HPDE6-E6E7 (cell line): ENCODE data around the gene RTKN.
"Not testable (repeated sequence)": the region's sequence is repeated elsewhere in the genome, so short reads cannot be mapped to it uniquely, and the experiment has no call there.

Experiments used
- DNase-seq: peaks from one replicate; pipeline ENCODE4 v3.0.0; 2011; ENCODE audit warnings: missing footprints; ENCODE audit errors: extremely low spot score

RTKN gene, protein sequence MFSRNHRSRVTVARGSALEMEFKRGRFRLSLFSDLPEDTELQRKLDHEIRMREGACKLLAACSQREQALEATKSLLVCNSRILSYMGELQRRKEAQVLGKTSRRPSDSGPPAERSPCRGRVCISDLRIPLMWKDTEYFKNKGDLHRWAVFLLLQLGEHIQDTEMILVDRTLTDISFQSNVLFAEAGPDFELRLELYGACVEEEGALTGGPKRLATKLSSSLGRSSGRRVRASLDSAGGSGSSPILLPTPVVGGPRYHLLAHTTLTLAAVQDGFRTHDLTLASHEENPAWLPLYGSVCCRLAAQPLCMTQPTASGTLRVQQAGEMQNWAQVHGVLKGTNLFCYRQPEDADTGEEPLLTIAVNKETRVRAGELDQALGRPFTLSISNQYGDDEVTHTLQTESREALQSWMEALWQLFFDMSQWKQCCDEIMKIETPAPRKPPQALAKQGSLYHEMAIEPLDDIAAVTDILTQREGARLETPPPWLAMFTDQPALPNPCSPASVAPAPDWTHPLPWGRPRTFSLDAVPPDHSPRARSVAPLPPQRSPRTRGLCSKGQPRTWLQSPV

DNA sequence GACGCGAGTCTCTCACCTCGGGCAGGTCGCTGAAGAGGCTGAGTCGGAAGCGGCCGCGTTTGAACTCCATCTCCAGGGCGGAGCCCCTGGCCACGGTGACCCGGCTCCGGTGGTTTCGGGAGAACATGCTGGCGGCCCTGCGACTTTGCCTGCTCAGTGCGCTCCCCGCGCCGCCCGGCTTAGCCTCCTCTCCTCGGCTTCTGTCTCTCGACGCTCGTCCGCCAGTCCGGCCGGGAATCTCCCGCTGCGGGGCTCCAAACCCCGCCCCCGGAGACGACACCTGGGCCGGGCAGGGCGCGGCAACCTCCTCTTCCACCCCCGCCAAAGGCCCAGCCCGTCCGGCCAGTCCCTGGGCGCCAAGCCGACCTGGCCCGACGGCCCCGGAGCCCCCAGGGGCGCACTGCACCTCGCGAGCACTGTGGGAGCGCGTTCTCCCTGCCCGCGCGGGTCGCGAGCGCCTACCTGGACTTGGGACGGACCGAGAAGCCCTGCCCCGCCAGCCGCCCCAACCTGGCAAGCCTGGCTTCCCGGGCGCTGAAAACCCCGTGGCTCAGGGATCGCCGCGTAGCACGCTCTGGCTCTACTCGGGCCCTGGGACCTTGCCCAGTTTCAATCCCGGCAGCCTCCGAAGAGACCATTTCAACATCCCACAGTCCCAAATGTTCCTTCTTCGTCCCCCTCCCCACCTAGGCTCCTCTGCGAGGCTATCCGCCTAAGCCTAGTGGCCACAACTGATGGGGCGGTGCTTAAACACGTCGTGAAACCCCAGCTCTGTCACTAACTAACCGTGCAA is at the start of gene RTKN:
TSS of gene RTKN (minus strand) at position 248 of the 793 bp plus-strand sequence. CDS start at position 127, 121 bp downstream.
- peak; percentile 91 for DNase-seq

GRCh38 chr2:74489906-74490305 is 48.2 kb upstream of the RTKN start:
- DNase-seq: no peak

DNA sequence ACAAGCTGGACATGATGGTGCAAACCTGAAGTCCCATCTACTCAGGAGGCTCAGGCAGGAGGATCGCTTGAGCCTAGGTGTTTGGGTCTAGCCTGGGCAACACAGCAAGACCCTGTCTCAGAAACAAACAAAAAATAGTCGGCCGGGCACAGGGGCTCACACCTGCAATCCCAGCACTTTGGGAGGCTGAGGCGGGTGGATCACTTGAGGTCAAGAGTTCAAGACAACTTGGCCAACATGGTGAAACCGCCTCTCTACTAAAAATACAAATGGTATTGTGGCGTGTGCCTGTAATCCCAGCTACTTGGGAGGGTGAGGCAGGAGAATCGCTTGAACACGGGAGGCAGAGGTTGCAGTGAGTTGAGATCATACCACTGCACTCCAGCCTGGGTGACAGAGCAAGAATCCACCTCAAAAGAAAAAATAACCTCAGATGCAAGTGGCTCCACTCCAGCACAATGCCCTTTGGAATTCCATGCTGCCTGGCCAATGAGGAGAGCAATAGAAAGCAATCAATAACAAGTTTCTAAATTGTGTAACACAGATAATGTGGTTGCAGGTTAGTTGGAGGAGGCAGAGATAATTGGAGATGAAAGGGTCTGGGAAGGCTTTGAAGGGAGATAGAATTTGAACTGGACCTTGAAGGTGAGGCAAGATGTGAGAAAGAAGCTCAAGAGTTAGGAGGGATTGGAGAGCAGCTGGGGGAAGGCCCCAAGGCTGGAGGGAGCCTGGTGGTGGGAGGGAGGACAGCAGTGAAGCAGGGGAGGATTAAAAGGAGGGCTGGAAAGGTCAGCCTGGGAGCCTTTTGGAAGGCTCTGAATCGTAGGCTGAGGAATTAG is 47.1 kb upstream of the RTKN start:
- DNase-seq: no peak

DNA sequence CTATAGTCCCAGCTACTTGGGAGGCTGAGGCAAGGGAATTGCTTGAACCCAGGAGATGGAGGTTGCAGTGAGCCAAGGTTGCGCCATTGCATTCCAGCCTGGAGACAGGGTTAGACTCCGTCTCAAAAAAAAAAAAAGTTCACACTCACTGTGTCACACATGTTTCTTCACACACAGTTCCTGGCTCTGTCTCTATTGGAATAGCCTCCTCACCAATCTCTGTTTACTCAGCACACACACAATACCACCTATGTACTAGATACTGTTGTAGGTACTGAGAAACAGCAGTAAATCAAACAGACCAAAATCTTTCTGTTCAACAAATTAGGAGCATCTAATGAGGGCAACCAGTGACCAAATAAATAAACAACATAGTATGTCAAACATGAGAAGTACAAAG is 44.4 kb upstream of the RTKN start:
- no peak for DNase-seq

DNA sequence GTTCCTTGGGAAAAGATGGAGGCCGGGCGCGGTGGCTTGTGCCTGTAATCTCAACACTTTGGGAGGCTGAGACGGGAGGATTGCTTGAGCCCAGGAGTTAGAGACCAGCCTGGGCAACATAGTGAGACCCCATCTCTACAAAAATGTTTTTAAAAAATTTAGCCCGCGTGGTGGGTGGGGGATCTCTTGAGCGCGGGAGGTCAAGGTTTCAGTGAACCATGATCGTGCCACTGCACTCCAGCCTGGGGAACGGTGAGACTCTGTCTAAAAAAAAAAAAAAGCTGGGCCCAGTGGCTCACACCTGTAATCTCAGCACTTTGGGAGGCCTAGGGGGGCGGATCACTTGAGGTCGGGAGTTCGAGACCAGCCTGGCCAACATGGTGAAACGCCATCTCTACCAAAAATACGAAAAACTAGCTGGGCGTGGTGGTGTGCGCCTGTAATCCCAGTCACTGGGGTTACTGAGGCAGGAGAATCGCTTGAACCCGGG is 42.0 kb upstream of the RTKN start:
- DNase-seq: not testable (repeated sequence)

DNA sequence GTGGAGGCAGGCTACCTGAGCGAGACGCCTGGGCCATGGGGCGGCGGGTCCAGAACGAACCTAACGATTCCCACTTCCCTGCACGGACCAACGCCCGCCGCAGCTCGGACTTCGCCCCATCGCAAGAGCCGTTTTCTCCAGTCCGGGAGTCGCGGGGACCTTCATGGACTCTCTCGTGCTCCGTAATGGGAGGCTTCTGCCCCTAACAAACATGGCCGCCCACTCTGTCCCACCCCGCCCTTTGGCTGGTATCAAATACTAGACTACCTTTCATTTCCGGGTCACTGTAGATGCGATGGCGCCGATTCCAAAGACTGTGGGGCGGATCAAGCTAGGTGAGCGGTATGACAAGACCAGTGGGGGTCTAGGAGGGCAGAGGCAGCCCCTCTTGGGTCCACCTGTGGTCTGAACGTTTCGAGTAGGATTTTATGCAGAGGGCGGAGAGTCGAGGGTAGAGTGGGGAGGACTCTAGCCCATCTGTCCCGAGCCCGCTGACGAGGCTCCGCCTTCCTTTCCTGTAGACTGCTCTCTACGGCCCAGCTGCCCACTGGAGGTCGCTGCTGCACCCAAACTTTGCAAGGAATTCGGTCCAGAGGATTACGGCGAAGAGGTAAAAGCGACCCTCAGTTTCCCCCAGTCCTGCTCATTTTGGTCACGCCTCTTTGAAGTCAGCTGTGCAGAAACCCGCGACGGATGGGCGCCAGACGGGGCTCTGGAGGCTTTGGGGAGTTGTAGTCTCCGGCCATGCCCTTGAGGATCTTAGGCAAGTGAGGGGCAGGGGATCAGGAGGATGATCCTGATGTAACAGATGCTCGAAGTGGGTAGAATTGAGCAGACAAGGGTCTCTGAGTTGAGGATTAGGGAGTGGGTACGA is 41.3 kb upstream of the RTKN start, which contains the start of the genes CCDC142 and TTC31:
TSS of gene CCDC142 (minus strand) at position 198 of the 874 bp plus-strand sequence. CDS start at position 37, 161 bp downstream.
TSS of gene TTC31 (plus strand) at position 281 of the 874 bp plus-strand sequence. CDS start at position 296, 15 bp downstream.
- DNase-seq: peak; percentile 88

- no peak for DNase-seq
Observed at GRCh38 chr2:74481961-74482800, 40.4 kb upstream of the RTKN start.

- no peak for DNase-seq
Observed at GRCh38 chr2:74481431-74481830, 39.7 kb upstream of the RTKN start.

GRCh38 chr2:74474899-74475298 is 33.2 kb upstream of the RTKN start:
- DNase-seq: no peak

DNA sequence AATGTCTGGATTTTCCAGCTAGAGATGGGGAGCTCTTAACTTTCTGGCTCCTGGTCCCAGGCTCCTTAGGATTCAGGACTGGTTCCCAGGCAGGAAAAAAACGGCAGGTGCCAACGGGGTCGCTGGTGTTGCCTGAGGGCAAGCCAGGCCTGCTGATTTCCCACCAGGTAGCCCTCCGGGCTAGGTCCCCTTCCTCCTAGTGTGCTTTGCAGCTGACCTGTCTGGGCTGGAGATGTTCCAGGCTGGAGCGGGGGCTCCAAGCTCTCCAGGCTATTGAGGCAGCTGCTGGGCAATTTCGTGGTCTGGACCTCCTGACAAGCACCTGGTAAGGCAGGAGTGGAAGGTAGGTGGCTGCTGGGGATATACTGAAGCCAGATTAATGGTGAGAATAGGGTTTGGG is 32.7 kb upstream of the RTKN start:
- no peak for DNase-seq

GRCh38 chr2:74472945-74473258 is 31.2 kb upstream of the RTKN start:
- no peak for DNase-seq

- DNase-seq: no peak
Observed at GRCh38 chr2:74472086-74472944, 30.6 kb upstream of the RTKN start, which contains the start of gene MRPL53. Gene MRPL53 (minus strand): TSS chr2:74472680. CDS start chr2:74472660, 20 bp downstream.

GRCh38 chr2:74471332-74472065 is 29.8 kb upstream of the RTKN start:
- no peak for DNase-seq

GRCh38 chr2:74470742-74471141 is 29.0 kb upstream of the RTKN start:
- DNase-seq: not testable (repeated sequence)

GRCh38 chr2:74464406-74464805 is 22.7 kb upstream of the RTKN start:
- no peak for DNase-seq

DNA sequence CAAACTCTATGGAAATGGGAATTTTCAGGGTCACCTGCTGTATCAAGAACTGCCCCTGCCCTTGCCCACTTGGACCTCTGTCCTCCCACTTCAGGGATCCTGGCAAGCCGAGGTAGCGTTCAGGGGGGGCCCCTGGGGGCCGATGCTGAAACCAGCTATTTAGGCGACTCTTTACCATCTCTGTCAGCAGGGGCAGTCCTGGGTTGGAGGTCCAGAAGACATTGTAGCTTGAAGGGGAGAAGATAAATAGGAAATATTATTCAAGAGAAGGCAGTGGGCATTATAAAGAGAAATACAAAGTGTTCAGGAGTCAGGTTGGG is 21.0 kb upstream of the RTKN start:
- no peak for DNase-seq

DNA sequence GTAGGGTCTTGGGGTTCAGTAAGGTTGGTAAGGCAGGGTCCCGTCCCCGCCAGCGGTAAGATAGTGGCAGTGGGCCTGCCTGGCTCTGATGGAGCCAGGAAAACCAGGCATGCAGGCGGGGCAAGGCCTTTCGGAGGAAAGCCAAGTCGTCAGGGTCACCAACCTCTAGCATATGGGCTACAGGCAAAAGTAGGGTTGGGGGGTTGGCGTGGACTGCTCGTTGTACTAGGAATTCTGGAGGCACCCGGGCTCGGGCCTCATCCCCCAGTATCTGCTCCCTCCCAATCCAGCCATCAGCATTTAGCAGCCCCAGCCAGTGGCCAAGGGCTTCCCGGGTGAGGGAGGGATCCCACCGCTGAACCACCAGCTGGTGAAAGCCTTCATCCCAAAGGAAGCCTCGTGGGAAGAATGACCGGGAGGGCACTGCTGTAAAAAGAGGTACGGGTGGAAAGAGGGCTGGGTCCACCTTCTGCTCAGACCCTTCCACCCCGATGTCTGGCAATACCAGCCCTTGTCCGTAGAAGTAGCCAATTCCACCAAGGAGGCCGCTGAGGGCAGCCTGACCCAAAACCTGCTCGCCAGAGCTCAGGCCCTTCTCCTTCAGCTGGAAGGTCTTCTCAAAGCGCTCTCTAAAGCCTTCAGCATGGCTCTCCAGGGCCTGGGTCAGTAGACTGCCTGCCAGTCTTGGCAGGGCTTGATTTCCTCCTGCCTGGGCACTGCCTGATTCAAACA is 20.5 kb upstream of the RTKN start:
- no peak for DNase-seq
